HepG2 (cell line): ENCODE results near the gene VAC14.

ENCODE experiments used
- MXI1 ChIP-seq: IDR thresholded peaks from 3 replicates; pipeline ENCODE4 v1.6.1; 2012; ENCODE audit warnings: low read depth, low read length, inconsistent platforms, borderline replicate concordance
- TARDBP ChIP-seq: sonication (generic); formaldehyde crosslinking; IDR thresholded peaks from 2 replicates; pipeline ENCODE4 v1.8.0; 2022; ENCODE audit warnings: mild to moderate bottlenecking, missing genetic modification reagents
- ZNF660 ChIP-seq: sonication (generic); formaldehyde crosslinking; IDR thresholded peaks from 2 replicates; pipeline ENCODE4 v1.5.1; 2020; ENCODE audit warnings: mild to moderate bottlenecking, low read depth, missing genetic modification reagents, borderline replicate concordance
- TF ChIP-seq, protein P1 (sequence below): sonication (generic); formaldehyde crosslinking; IDR thresholded peaks from 2 replicates; pipeline ENCODE4 v1.5.0; 2020; ENCODE audit warnings: mild to moderate bottlenecking, missing genetic modification reagents

DNA sequence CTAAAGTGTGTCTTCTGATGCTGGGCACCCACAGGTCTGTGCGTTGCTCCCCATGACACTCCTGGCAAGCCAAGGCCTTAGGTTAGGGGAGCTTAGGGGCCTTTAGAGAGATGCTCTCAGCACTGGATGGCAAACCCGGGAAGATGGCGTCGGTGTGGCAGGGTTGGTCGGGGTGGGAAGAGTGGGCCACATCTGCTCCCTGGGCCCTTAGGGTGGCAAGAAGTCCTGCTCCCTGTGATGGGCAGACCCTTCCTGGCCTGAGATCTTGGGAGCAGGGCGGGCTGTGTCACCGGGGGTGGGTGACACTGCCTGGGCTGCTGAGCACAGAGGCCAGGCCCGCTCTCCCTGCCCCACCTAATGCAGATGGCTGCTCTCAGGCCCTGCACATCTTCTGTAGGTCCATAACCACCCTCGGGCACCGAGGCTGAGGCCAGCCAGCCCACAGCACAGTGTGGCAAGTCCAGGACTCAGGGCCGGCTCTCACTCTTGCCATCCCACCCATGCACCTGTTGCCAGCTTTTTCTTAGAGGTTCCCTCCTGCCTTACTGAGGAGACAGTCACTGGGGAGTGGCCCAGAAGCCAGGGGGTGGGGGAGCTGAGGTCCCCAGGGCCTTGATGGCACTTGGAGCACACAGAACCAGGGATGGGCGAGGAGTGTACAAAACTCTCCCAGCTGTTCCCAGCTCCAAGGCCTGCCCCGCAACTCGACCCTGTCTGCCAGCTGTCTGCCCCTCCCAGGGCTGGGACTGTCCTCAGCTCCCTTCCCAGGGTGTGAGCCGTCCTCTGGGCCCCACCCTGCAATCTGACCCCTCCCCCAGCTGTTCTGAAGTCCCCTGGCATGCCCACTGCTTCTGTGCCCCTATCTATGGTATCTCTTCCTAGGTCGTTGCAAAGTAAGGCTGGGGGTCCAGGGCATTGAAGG, 110.7 kb downstream of the VAC14 start:
- no peak for TF ChIP-seq ZNF660 (CRISPR knock-in tag)
- no peak for TF ChIP-seq MXI1
- no peak for TF ChIP-seq TARDBP
- TF ChIP-seq, protein P1, sequence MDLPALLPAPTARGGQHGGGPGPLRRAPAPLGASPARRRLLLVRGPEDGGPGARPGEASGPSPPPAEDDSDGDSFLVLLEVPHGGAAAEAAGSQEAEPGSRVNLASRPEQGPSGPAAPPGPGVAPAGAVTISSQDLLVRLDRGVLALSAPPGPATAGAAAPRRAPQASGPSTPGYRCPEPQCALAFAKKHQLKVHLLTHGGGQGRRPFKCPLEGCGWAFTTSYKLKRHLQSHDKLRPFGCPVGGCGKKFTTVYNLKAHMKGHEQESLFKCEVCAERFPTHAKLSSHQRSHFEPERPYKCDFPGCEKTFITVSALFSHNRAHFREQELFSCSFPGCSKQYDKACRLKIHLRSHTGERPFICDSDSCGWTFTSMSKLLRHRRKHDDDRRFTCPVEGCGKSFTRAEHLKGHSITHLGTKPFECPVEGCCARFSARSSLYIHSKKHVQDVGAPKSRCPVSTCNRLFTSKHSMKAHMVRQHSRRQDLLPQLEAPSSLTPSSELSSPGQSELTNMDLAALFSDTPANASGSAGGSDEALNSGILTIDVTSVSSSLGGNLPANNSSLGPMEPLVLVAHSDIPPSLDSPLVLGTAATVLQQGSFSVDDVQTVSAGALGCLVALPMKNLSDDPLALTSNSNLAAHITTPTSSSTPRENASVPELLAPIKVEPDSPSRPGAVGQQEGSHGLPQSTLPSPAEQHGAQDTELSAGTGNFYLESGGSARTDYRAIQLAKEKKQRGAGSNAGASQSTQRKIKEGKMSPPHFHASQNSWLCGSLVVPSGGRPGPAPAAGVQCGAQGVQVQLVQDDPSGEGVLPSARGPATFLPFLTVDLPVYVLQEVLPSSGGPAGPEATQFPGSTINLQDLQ: no peak
